Calu3 (cell line): Measurements from ENCODE around the gene ZNF582. TPM values are rescaled to one million over a fixed set of nuclear protein-coding genes. Genes with fewer than 3 reads are reported as not detected.

ENCODE experiments used
- BruUV-seq: library from RNA; stranded (reverse); fragments of 400-500 nt; replicated peaks from 2 replicates; lab custom pipeline; 2021; lab: Mats Ljungman, UMichigan
- CTCF ChIA-PET: fragments of 300-600 bp; sonication (Branson Sonifier 250); formaldehyde crosslinking; loops from one replicate; lab custom pipeline; 2022; ENCODE audit warnings: antibody characterized with exemption; lab: Charles Lee
- DNase-seq: peaks from one replicate; pipeline ENCODE4 v3.0.0; 2022
- H3K27ac Mint-ChIP-seq: one replicate; pipeline ENCODE4 v1.8.0; 2022; ENCODE audit warnings: mixed read lengths; ENCODE audit not compliant: unreplicated experiment
- H3K27me3 Mint-ChIP-seq: one replicate; pipeline ENCODE4 v1.8.0; 2022; ENCODE audit warnings: mixed read lengths; ENCODE audit not compliant: unreplicated experiment
- H3K36me3 Mint-ChIP-seq: one replicate; pipeline ENCODE4 v1.8.0; 2022; ENCODE audit warnings: mild to moderate bottlenecking, moderate library complexity, mixed read lengths; ENCODE audit not compliant: insufficient read depth, unreplicated experiment
- H3K4me1 Mint-ChIP-seq: one replicate; pipeline ENCODE4 v1.8.0; 2022; ENCODE audit warnings: mild to moderate bottlenecking, low read depth, mixed read lengths; ENCODE audit not compliant: unreplicated experiment
- H3K4me3 Mint-ChIP-seq: one replicate; pipeline ENCODE4 v1.8.0; 2022; ENCODE audit warnings: mild to moderate bottlenecking, low read depth, moderate library complexity, mixed read lengths; ENCODE audit not compliant: unreplicated experiment
- H3K9me3 Mint-ChIP-seq: one replicate; pipeline ENCODE4 v1.8.0; 2022; ENCODE audit warnings: low read depth, mixed read lengths; ENCODE audit not compliant: unreplicated experiment
- CTCF ChIP-seq: fragments of 200-600 bp; IDR thresholded peaks from one replicate; pipeline ENCODE4 v1.8.0; 2022; ENCODE audit warnings: antibody characterized with exemption; ENCODE audit not compliant: unreplicated experiment
- intact Hi-C: fragments of 100-400 bp; cut with micrococcal nuclease; formaldehyde crosslinking; loops from one replicate; pipeline ENCODE4 v1.10.0; 2022; ENCODE audit not compliant: unreplicated experiment
- total RNA-seq: library from RNA; stranded (reverse); gene quantifications from 2 replicates; pipeline ENCODE4 v1.2.3, GENCODE V29; 2022

The ZNF582 gene
- total RNA-seq, 1 experiment from 2014 or later = 1.5 TPM

DNA sequence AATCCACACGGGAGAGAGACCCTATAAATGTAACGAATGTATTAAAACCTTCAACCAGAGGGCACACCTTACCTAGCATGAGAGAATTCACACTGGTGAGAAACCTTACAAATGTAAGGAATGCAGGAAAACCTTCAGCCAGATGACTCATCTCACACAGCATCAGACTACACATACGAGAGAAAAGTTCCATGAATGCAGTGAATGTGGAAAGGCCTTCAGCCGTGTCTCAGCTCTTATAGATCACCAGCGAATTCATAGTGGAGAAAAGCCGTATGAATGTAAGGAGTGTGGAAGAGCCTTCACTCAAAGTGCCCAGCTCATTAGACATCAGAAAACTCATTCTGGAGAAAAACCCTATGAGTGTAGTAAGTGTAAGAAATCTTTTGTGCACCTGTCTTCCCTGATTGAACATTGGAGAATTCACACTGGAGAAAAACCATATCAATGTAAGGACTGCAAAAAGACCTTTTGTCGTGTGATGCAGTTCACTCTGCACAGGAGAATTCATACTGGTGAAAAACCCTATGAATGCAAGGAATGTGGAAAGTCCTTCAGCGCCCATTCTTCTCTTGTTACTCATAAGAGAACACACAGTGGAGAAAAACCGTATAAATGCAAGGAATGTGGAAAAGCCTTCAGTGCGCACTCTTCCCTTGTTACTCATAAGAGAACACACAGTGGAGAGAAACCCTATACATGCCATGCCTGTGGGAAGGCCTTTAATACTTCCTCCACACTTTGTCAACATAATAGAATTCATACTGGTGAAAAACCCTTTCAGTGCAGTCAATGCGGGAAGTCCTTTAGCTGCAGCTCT lies 16.0 kb downstream of the ZNF582 start:
- CTCF ChIA-PET = no interaction called here
- peaks cover 24% of the 10 kb centered on the region for H3K9me3 Mint-ChIP-seq
- H3K4me1 Mint-ChIP-seq = no peaks in the 10 kb centered on the region
- no peaks in the 10 kb centered on the region for H3K36me3 Mint-ChIP-seq
- no peak for DNase-seq
- TF ChIP-seq CTCF = no peak
- no peak overlapping the region for H3K4me3 Mint-ChIP-seq
- no peaks in the 10 kb centered on the region for H3K27me3 Mint-ChIP-seq
- no TSS peak for BruUV-seq
- H3K27ac Mint-ChIP-seq = no peak overlapping the region
- intact Hi-C loops = no loop called here

- H3K9me3 Mint-ChIP-seq = peaks cover 26% of the 10 kb centered on the region
- CTCF ChIA-PET = interaction anchor here (0.6 kb wide), 1 partner anchor 99 kb away, joined by 5 read pairs; no protein-coding TSS in a partner anchor
Observed at GRCh38 chr19:56372281-56372680, 21.1 kb downstream of the ZNF582 start.

DNA sequence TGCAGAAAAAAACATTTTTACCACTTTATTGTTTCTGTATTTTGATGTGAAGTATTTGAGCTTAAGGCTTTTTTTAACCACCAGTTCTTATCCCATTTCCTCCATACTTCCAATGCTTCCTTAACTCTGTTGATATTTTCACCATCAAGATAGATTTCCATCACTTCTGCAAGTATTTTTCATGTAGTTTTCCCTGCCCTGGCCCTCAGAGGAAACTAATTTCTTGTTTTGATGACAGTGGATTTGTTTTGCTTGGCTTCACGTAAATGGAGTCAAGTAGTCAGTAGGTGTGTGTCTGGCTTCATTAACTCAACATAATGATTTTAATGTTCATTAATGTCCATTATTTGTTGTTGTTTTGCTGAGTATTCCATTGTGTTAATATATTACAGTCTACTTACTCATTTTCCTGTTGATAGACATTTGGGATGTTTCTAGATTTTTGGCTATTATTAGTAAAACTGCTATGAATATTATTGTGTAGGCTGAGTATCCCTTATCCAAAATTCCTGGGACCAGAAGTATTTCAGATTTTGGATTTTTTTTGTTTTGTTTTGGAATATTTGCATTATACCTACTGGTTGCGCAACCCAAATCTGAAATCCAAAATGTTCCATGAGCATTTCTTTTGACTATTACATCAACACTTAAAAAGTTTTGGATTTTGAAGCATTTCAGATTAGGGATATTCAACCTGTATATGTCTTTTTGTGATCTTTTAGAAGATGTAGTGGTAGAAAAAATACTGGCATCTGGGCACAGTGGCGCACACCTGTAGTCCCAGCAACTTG lies 23.3 kb downstream of the ZNF582 start:
- TF ChIP-seq CTCF = no peak
- Mint-ChIP-seq H3K27ac (no peak overlapping the region), H3K9me3 (peaks cover 24% of the 10 kb centered on the region), H3K4me3 (no peak overlapping the region), H3K36me3 (no peaks in the 10 kb centered on the region), H3K4me1 (no peaks in the 10 kb centered on the region), H3K27me3 (no peaks in the 10 kb centered on the region)
- no TSS peak for BruUV-seq
- intact Hi-C loops = no loop called here
- no peak for DNase-seq
- CTCF ChIA-PET = no interaction called here

More at GRCh38 chr19:56372281-56372680, 21.1 kb downstream of the ZNF582 start:
- Mint-ChIP-seq H3K4me3 (no peak overlapping the region), H3K27ac (no peak overlapping the region), H3K36me3 (no peaks in the 10 kb centered on the region), H3K4me1 (no peaks in the 10 kb centered on the region), H3K27me3 (no peaks in the 10 kb centered on the region)
- intact Hi-C loops = no loop called here
- TF ChIP-seq CTCF = no peak
- BruUV-seq = no TSS peak
- no peak for DNase-seq

DNA sequence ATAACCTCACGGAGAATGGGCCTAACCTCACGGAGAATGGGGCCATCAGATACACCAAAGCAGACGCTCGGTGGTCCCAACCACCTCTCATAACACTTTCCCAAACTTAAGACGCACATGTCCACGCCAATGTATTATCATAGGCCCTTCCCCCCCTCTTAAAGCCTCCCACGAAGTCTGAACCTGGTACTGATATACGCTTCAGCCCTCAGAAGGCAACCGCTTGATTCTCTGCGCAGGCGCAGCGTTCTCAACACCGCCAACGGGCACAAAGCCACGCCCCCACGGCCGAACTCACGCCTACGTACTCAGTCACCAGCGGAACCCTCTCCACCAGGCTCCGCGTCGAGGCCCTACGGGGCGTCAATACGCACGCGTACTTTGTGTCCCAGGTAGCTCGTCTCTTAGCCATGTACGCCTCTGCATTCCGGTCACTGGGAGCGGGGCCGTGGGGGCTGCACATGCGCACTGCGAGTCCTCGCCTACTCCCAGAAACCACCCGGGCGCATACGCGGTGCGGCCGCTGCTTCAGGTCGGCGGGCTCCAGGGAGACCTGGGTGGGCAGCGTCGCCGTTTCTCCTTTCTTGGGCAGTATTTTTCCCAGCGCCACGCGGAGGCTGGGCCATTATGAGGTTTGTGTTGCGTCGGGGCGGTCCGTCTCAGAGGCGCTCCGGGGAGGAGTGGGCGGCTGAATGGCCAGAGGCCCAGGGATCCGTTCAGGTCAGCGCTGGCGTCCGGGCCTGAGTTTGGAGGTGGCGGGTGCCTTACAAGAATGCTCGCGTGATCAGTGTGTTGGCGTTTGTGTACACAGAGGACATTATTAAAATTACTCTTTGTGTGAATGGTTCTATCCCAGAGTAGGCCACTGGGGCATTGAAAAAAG lies 25.3 kb downstream of the ZNF582 start:
- DNase-seq = peak; percentile 6
- Mint-ChIP-seq H3K27ac (no peak overlapping the region), H3K36me3 (no peaks in the 10 kb centered on the region)

More for the DNA sequence above, 25.3 kb downstream of the ZNF582 start:
- CTCF ChIA-PET = no interaction called here
- H3K9me3 Mint-ChIP-seq = peaks cover 31% of the 10 kb centered on the region
- H3K4me1 Mint-ChIP-seq = no peaks in the 10 kb centered on the region
- no peaks in the 10 kb centered on the region for H3K27me3 Mint-ChIP-seq
- no peak for TF ChIP-seq CTCF
- H3K4me3 Mint-ChIP-seq = peak overlapping the region; percentile 16
- no TSS peak for BruUV-seq
- intact Hi-C loops = no loop called here
